OCI-LY1 (cell line): ENCODE measurements around the gene ATP4A.

Source experiments
- CTCF ChIP-seq: fragments of 200-600 bp; sonication (generic), shearing (Covaris generic); IDR thresholded peaks from 2 replicates; pipeline ENCODE4 v1.5.1; 2017; ENCODE audit warnings: mild to moderate bottlenecking, antibody characterized with exemption, low read length, moderate library complexity, mixed read lengths
- EZH2 ChIP-seq: fragments of 200-600 bp; sonication (generic), shearing (Covaris generic); IDR thresholded peaks from 2 replicates; pipeline ENCODE4 v1.8.0; 2017; ENCODE audit warnings: borderline replicate concordance, mixed run types, mild to moderate bottlenecking, antibody characterized with exemption, low read length, moderate library complexity, mixed read lengths

- TF ChIP-seq EZH2 (no peak), CTCF (no peak)
Measured at GRCh38 chr19:35590875-35591274, 27.4 kb upstream of the ATP4A start.
